GM12872 (cell line): ENCODE measurements around the gene ADD3.

Experiments
- CTCF ChIP-seq: IDR thresholded peaks from 3 replicates; pipeline ENCODE4 v1.5.1; 2011; ENCODE audit warnings: low read depth, mild to moderate bottlenecking, low read length, moderate library complexity; ENCODE audit not compliant: insufficient read depth

The ADD3 gene

GRCh38 chr10:110110338-110110737 is 102.6 kb downstream of the ADD3 start:
- no peak for TF ChIP-seq CTCF

GRCh38 chr10:110113670-110114337 is 106.0 kb downstream of the ADD3 start:
- no peak for TF ChIP-seq CTCF

GRCh38 chr10:110115784-110116520 is 108.2 kb downstream of the ADD3 start:
- TF ChIP-seq CTCF: no peak

GRCh38 chr10:110118891-110119621 is 111.3 kb downstream of the ADD3 start:
- no peak for TF ChIP-seq CTCF

- TF ChIP-seq CTCF: no peak
Measured at GRCh38 chr10:110123594-110123993, 115.8 kb downstream of the ADD3 start.

- no peak for TF ChIP-seq CTCF
Measured at GRCh38 chr10:110129490-110129889, 121.7 kb downstream of the ADD3 start.

- no peak for TF ChIP-seq CTCF
Measured at GRCh38 chr10:110134917-110135316, 127.1 kb downstream of the ADD3 start.
